M059J (cell line): ENCODE results near the gene ATRN. TPM values are rescaled to one million over a fixed set of nuclear protein-coding genes. Genes with fewer than 3 reads are reported as not detected.

Experiments used
- DNase-seq: peaks from one replicate; pipeline ENCODE4 v3.0.0-alpha.2; 2012; ENCODE audit warnings: low read depth
- total RNA-seq: library from RNA; depleted of rRNA; stranded (reverse); fragments of >200 nt; shearing (Covaris generic); gene quantifications from 2 replicates; pipeline ENCODE4 v1.2.3, GENCODE V29; 2014

Gene ATRN
- total RNA-seq, 1 experiment from 2014 or later: 33.7 TPM

- DNase-seq: no peak
These were observed 187.3 kb downstream of the ATRN start for GRCh38 chr20:3658019-3658715.

GRCh38 chr20:3658716-3659491, 188.1 kb downstream of the ATRN start:
- peak; percentile 33 for DNase-seq

- no peak for DNase-seq
These were observed 188.9 kb downstream of the ATRN start for GRCh38 chr20:3659492-3660261.

- no peak for DNase-seq
These were observed 189.6 kb downstream of the ATRN start for GRCh38 chr20:3660262-3661059.

- no peak for DNase-seq
These were observed 190.4 kb downstream of the ATRN start for GRCh38 chr20:3661060-3661813.

GRCh38 chr20:3661814-3662665, 191.2 kb downstream of the ATRN start:
- no peak for DNase-seq

GRCh38 chr20:3663031-3663701, 192.3 kb downstream of the ATRN start, which contains the start of gene GFRA4:
GFRA4 (minus strand) TSS chr20:3663399; CDS start chr20:3663399, 0 bp downstream.
- DNase-seq: no peak

- no peak for DNase-seq
These were observed 193.0 kb downstream of the ATRN start for GRCh38 chr20:3663858-3664257.

GRCh38 chr20:3667434-3668037, 196.7 kb downstream of the ATRN start:
- no peak for DNase-seq

GRCh38 chr20:3669710-3670367, 199.0 kb downstream of the ATRN start:
- DNase-seq: peak; percentile 28

- peak; percentile 56 for DNase-seq
These were observed 199.7 kb downstream of the ATRN start for GRCh38 chr20:3670511-3670910.

- DNase-seq: no peak
These were observed 200.1 kb downstream of the ATRN start for GRCh38 chr20:3670945-3671344.

GRCh38 chr20:3671986-3672546, 201.2 kb downstream of the ATRN start:
- DNase-seq: no peak

GRCh38 chr20:3672547-3673171, 201.8 kb downstream of the ATRN start:
- no peak for DNase-seq

- DNase-seq: no peak
These were observed 202.6 kb downstream of the ATRN start for GRCh38 chr20:3673221-3674070.

GRCh38 chr20:3674447-3674846, 203.6 kb downstream of the ATRN start:
- no peak for DNase-seq
